Esophagus squamous epithelium (tissue), 5 donors: ENCODE data around the gene C20orf96. TPM values are rescaled to one million over a fixed set of nuclear protein-coding genes. Genes with fewer than 3 reads are reported as not detected.

Experiments used
- DNase-seq: peaks from one replicate; lab custom pipeline; 2025; lab: John Stamatoyannopoulos, UW
- H3K27ac ChIP-seq, 4 donors: fragments of 200-600 bp; sonication (generic); one replicate each; pipeline ENCODE4 v1.5.1; 2016 to 2019; ENCODE audit warnings: mild to moderate bottlenecking in 1 of 4
- H3K27me3 ChIP-seq, 4 donors: fragments of 200-600 bp; sonication (generic); 1 replicate in 3 of 4; 2 replicates in 1 of 4; pipeline versions ENCODE4 v1.5.1 to v1.6.0; 2017 to 2021; ENCODE audit warnings: antibody characterized with exemption in 1 of 4
- H3K36me3 ChIP-seq, 3 donors: fragments of 200-600 bp; sonication (generic); one replicate each; pipeline ENCODE4 v1.5.1; 2016 to 2019
- H3K4me1 ChIP-seq, 3 donors: fragments of 200-600 bp; sonication (generic); one replicate each; pipeline ENCODE4 v1.5.1; 2017 to 2019
- H3K4me3 ChIP-seq, 4 donors: fragments of 200-600 bp; sonication (generic); 1 replicate in 3 of 4; 2 replicates in 1 of 4; pipeline ENCODE4 v1.5.1; 2016 to 2019; ENCODE audit warnings: mild to moderate bottlenecking in 2 of 4, moderate library complexity in 1 of 4
- H3K9me3 ChIP-seq, 3 donors: fragments of 200-600 bp; sonication (generic); one replicate each; pipeline ENCODE4 v1.5.1; 2016 to 2019
- CTCF ChIP-seq, 6 experiments: fragments of 450-650 bp in 4 of 6; fragments of 200-600 bp in 2 of 6; sonication (generic) in 2 of 6; IDR thresholded peaks; one replicate each; pipeline ENCODE4 v1.5.1; 2016 to 2019; ENCODE audit warnings: antibody characterized with exemption in 6 of 6, mild to moderate bottlenecking in 4 of 6, moderate library complexity in 4 of 6
- POLR2A ChIP-seq, 4 donors: fragments of 450-650 bp; IDR thresholded peaks; one replicate each; pipeline ENCODE4 v1.6.1; 2017; ENCODE audit warnings: antibody characterized with exemption in 4 of 4, mild to moderate bottlenecking in 4 of 4, moderate library complexity in 3 of 4
- WGBS, 2 donors: methylation state at CpG; one replicate each; pipeline ENCODE4 v1.1.5; 2018; 5-methylcytosine and 5-hydroxymethylcytosine counted together
- intact Hi-C: fragments of 100-400 bp; cut with DNase I; formaldehyde crosslinking; loops from one replicate; pipeline ENCODE4 v1.15.0; 2022
- total RNA-seq, 4 donors: library from RNA; depleted of rRNA; stranded (reverse); fragments of >200 nt; gene quantifications; one replicate each; pipeline ENCODE4 v1.1.0, GENCODE V29; 2016
- donor health status: DM: yes; HTN: yes; CAD: no.

The C20orf96 gene
- total RNA-seq, 4 donors from 2014 or later = 0.19 to 1.1 (median 0.89) TPM

- DNase-seq = no peak
- peak overlapping the region in 3 of 4 donors; percentile 46 to 67 (median 47) for H3K4me3 ChIP-seq
Measured at GRCh38 chr20:310645-311044, 20.1 kb upstream of the C20orf96 start.

GRCh38 chr20:309841-310644, 19.5 kb upstream of the C20orf96 start:
- WGBS, 2 donors = 18 to 29% methylated on average over 18 to 24 of the region's 31 CpGs
- H3K27me3 ChIP-seq = peaks cover 0 to 15% (median 0%) of the 10 kb centered on the region in 4 donors
- H3K4me1 ChIP-seq = peaks cover 11 to 41% (median 16%) of the 10 kb centered on the region in 3 donors
- no peaks in the 10 kb centered on the region for H3K9me3 ChIP-seq
- peak; percentile 76 for DNase-seq
- H3K4me3 ChIP-seq = peak overlapping the region; percentile 6 to 67 (median 46)
- peak overlapping the region; percentile 39 to 88 (median 81) for H3K27ac ChIP-seq
- intact Hi-C loops = no loop called here
- no peaks in the 10 kb centered on the region for H3K36me3 ChIP-seq
- TF ChIP-seq POLR2A (IDR thresholded peaks at IDR 0.05) (no peak), CTCF (IDR thresholded peaks at IDR 0.05) (no peak)

More at GRCh38 chr20:310645-311044, 20.1 kb upstream of the C20orf96 start:
- no peak for TF ChIP-seq CTCF (IDR thresholded peaks at IDR 0.05)
- TF ChIP-seq POLR2A (IDR thresholded peaks at IDR 0.05) = no peak
- Histone ChIP-seq H3K36me3 (no peaks in the 10 kb centered on the region), H3K27ac (peak overlapping the region in 2 of 4 donors; percentile 55 to 88), H3K4me1 (peaks cover 11 to 41% (median 16%) of the 10 kb centered on the region in 3 donors), H3K27me3 (peaks cover 0 to 11% (median 0%) of the 10 kb centered on the region in 4 donors), H3K9me3 (no peaks in the 10 kb centered on the region)
- 17 to 24% methylated on average over 7 of the region's 7 CpGs for WGBS, 2 donors
- intact Hi-C loops = no loop called here

- Histone ChIP-seq H3K27me3 (peaks cover 0 to 20% (median 0%) of the 10 kb centered on the region in 4 donors), H3K9me3 (no peaks in the 10 kb centered on the region), H3K4me1 (peaks cover 11 to 41% (median 16%) of the 10 kb centered on the region in 3 donors), H3K4me3 (peak overlapping the region in 3 of 4 donors; percentile 46 to 67 (median 47)), H3K27ac (peak overlapping the region; percentile 39 to 88 (median 81)), H3K36me3 (no peaks in the 10 kb centered on the region)
- no peak for DNase-seq
- WGBS, 2 donors = 20 to 30% methylated on average over 6 of the region's 6 CpGs
- intact Hi-C loops = no loop called here
- TF ChIP-seq CTCF (IDR thresholded peaks at IDR 0.05) = no peak
- TF ChIP-seq POLR2A (IDR thresholded peaks at IDR 0.05) = no peak
Measured at GRCh38 chr20:309306-309840, 18.8 kb upstream of the C20orf96 start.

- no peak for DNase-seq
Measured at GRCh38 chr20:308427-309038, 18.0 kb upstream of the C20orf96 start.

More at GRCh38 chr20:308427-309038, 18.0 kb upstream of the C20orf96 start:
- 45 to 63% methylated on average over 5 to 6 of the region's 7 CpGs for WGBS, 2 donors
- intact Hi-C loops = no loop called here
- Histone ChIP-seq H3K27me3 (peaks cover 0 to 20% (median 0%) of the 10 kb centered on the region in 4 donors), H3K9me3 (no peaks in the 10 kb centered on the region), H3K4me1 (peaks cover 11 to 41% (median 16%) of the 10 kb centered on the region in 3 donors), H3K36me3 (no peaks in the 10 kb centered on the region), H3K4me3 (no peak overlapping the region), H3K27ac (peak overlapping the region; percentile 48 to 88 (median 81))
- TF ChIP-seq POLR2A (IDR thresholded peaks at IDR 0.05) (no peak), CTCF (IDR thresholded peaks at IDR 0.05) (no peak)
